B cell (primary cell): ENCODE data around the gene PNPO. TPM values are rescaled to one million over a fixed set of nuclear protein-coding genes. Genes with fewer than 3 reads are reported as not detected.
A peak's percentile ranks its signal among the peaks of the same experiment; 100 is the strongest.

ENCODE experiments used
- ATAC-seq: fragments of 200-7000 bp; cut with Tn5 transposase; one replicate; pipeline ENCODE4 v1.10.0; 2021; ENCODE audit warnings: low read depth, mild to moderate bottlenecking, moderate number of reproducible peaks, moderate library complexity
- CTCF ChIA-PET: fragments of 350-600 bp; sonication (Branson Sonifier 250); formaldehyde crosslinking; loops from one replicate; lab custom pipeline; 2021; ENCODE audit warnings: antibody characterized with exemption, inconsistent platforms; lab: Charles Lee
- POLR2A ChIA-PET: fragments of 350-600 bp; sonication (Branson Sonifier 250); formaldehyde crosslinking; loops from one replicate; lab custom pipeline; 2021; ENCODE audit warnings: antibody characterized with exemption; lab: Charles Lee
- DNase-seq: peaks from one replicate; pipeline ENCODE4 v3.0.0; 2013
- H2AFZ ChIP-seq: 2 replicates; pipeline ENCODE4 v1.6.1; 2012; ENCODE audit warnings: mild to moderate bottlenecking, low read depth, low read length; ENCODE audit not compliant: insufficient read depth, poor library complexity, severe bottlenecking
- H3K27ac ChIP-seq, 2 donors: 1 replicate in 1 of 2; 2 replicates in 1 of 2; pipeline ENCODE4 v1.5.1; 2012 to 2013; ENCODE audit warnings: low read length in 2 of 2, mild to moderate bottlenecking in 2 of 2, moderate library complexity in 1 of 2
- H3K27me3 ChIP-seq, 4 experiments: fragments of 200-600 bp in 1 of 4; sonication (generic) in 1 of 4; replicated peaks in 1 of 4; 1 replicate in 2 of 4; 2 replicates in 2 of 4; pipeline versions ENCODE4 v1.6.1 to v1.7.0; 2013 to 2016; ENCODE audit warnings: low read length in 3 of 4, mild to moderate bottlenecking in 2 of 4, mixed read lengths in 1 of 4, moderate library complexity in 1 of 4; ENCODE audit not compliant: insufficient read depth in 4 of 4, control insufficient read depth in 3 of 4; ENCODE audit errors: control extremely low read depth in 1 of 4
- H3K36me3 ChIP-seq, 2 experiments: replicated peaks in 1 of 2; 1 replicate in 1 of 2; 2 replicates in 1 of 2; pipeline versions ENCODE4 v1.6.1 to v1.7.1; 2013; ENCODE audit warnings: low read length in 1 of 2; ENCODE audit not compliant: insufficient read depth in 2 of 2, control insufficient read depth in 1 of 2; ENCODE audit errors: control extremely low read depth in 1 of 2, extremely low read depth in 1 of 2
- H3K4me1 ChIP-seq, 2 donors: fragments of 200-600 bp in 1 of 2; sonication (generic) in 1 of 2; 1 replicate in 1 of 2; 2 replicates in 1 of 2; pipeline versions ENCODE4 v1.5.1 to v1.6.1; 2013 to 2017; ENCODE audit warnings: low read length in 2 of 2; ENCODE audit not compliant: control insufficient read depth in 2 of 2, insufficient read depth in 2 of 2
- H3K4me2 ChIP-seq: replicated peaks from 2 replicates; pipeline ENCODE3; 2012; ENCODE audit warnings: mild to moderate bottlenecking, low read depth, low read length; ENCODE audit not compliant: poor library complexity, severe bottlenecking
- H3K4me3 ChIP-seq, 5 experiments: fragments of 200-600 bp in 1 of 5; sonication (generic) in 1 of 5; 1 replicate in 3 of 5; 2 replicates in 2 of 5; pipeline versions ENCODE4 v1.5.1 to v1.7.0; 2011 to 2016; ENCODE audit warnings: low read length in 4 of 5, mild to moderate bottlenecking in 4 of 5, low read depth in 2 of 5, control low read depth in 1 of 5, moderate library complexity in 1 of 5; ENCODE audit not compliant: insufficient read depth in 1 of 5; ENCODE audit errors: control extremely low read depth in 1 of 5, extremely low read depth in 1 of 5
- H3K79me2 ChIP-seq: fragments of 200-600 bp; sonication (generic); one replicate; pipeline ENCODE4 v1.6.0; 2016; ENCODE audit warnings: low read length; ENCODE audit not compliant: control insufficient read depth, insufficient read depth
- H3K9ac ChIP-seq: fragments of 200-600 bp; sonication (generic); 2 replicates; pipeline ENCODE4 v1.6.1; 2017; ENCODE audit warnings: mild to moderate bottlenecking, low read length, moderate library complexity
- H3K9me3 ChIP-seq, 3 donors: one replicate each; pipeline versions ENCODE4 v1.6.1 to v1.7.1; 2013; ENCODE audit warnings: low read length in 2 of 3; ENCODE audit not compliant: control insufficient read depth in 2 of 3, insufficient read depth in 1 of 3; ENCODE audit errors: control extremely low read depth in 1 of 3
- H4K20me1 ChIP-seq: 2 replicates; pipeline ENCODE4 v1.6.0; 2012; ENCODE audit warnings: mild to moderate bottlenecking, low read length; ENCODE audit not compliant: insufficient read depth, control insufficient read depth, poor library complexity, severe bottlenecking
- H3K27ac Mint-ChIP-seq: one replicate; pipeline ENCODE4 v1.8.0; 2021; ENCODE audit warnings: mixed read lengths
- H3K27me3 Mint-ChIP-seq: one replicate; pipeline ENCODE4 v1.8.0; 2021; ENCODE audit warnings: mixed read lengths
- H3K4me1 Mint-ChIP-seq: one replicate; pipeline ENCODE4 v1.8.0; 2021; ENCODE audit warnings: mixed read lengths
- H3K4me3 Mint-ChIP-seq: one replicate; pipeline ENCODE4 v1.8.0; 2021; ENCODE audit warnings: mixed read lengths
- H3K9me3 Mint-ChIP-seq: one replicate; pipeline ENCODE4 v1.8.0; 2022; ENCODE audit warnings: mixed read lengths; ENCODE audit not compliant: insufficient read depth
- EZH2 ChIP-seq: IDR thresholded peaks from 2 replicates; pipeline ENCODE4 v1.6.1; 2012; ENCODE audit warnings: borderline replicate concordance, low read depth, mild to moderate bottlenecking, moderate library complexity, low read length; ENCODE audit not compliant: insufficient read depth, poor library complexity, severe bottlenecking
- WGBS: methylation state at CpG from one replicate; pipeline ENCODE4 v1.1.5; 2013; ENCODE audit warnings: missing lambda C conversion rate; ENCODE audit not compliant: insufficient coverage; 5-methylcytosine and 5-hydroxymethylcytosine counted together
- intact Hi-C: fragments of 100-400 bp; cut with micrococcal nuclease; formaldehyde crosslinking; loops from one replicate; pipeline ENCODE4 v1.10.0; 2022
- polyA plus RNA-seq: library from polyadenylated mRNA; depleted of rRNA; stranded (reverse); fragments of >200 nt; gene quantifications from 2 replicates; pipeline ENCODE4 v1.2.3, GENCODE V29; 2012
- total RNA-seq, 2 donors: library from RNA; stranded (reverse); fragments of 120-200 nt in 1 of 2; gene quantifications; 1 replicate in 1 of 2; 2 replicates in 1 of 2; pipeline versions ENCODE4 v1.2.3 to v1.2.4, GENCODE V29; 2013 to 2022
- TF ChIP-seq, protein P1 (sequence below): fragments of 200-600 bp; IDR thresholded peaks from one replicate; pipeline ENCODE4 v1.8.0; 2022; ENCODE audit warnings: antibody characterized with exemption, mild to moderate bottlenecking

Gene PNPO
- total and polyA plus RNA-seq, 2 donors (not counting 1 experiment from before 2014, with no cell fraction given): 8.0 to 14.7 TPM

DNA sequence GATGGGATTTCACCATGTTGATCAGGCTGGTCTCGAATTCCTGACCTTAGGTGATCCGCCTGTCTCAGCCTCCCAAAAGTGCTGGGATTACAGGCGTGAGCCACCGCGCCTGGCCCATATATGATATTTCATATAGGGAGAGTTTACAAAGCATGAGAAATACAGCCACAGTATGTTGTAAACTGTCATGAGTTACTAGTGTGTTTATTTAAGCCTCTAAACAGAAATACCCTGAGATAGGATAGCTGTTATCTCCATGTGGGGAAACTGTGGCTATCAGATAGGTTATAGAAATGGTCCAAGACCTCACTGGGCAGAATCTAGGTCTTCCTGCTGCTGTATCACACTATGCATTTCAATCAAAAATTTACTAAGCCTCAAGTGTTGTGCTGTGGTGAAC is 27.5 kb downstream of the PNPO start:
- Mint-ChIP-seq H3K4me3 (no peak overlapping the region), H3K27ac (no peak overlapping the region), H3K4me1 (peaks cover 26% of the 10 kb centered on the region), H3K27me3 (no peaks in the 10 kb centered on the region), H3K9me3 (no peaks in the 10 kb centered on the region)
- Histone ChIP-seq H3K4me2 (no peak overlapping the region), H3K4me1 (peaks cover 19 to 28% of the 10 kb centered on the region in 2 donors), H4K20me1 (no peaks in the 10 kb centered on the region), H3K27me3 (no peaks in the 10 kb centered on the region), H3K79me2 (peaks cover 25% of the 10 kb centered on the region), H3K9me3 (no peaks in the 10 kb centered on the region), H3K9ac (no peak overlapping the region), H3K36me3 (peaks cover 0 to 6% of the 10 kb centered on the region in 2 experiments), H3K27ac (no peak overlapping the region), H2AFZ (no peak overlapping the region), H3K4me3 (no peak overlapping the region)
- TF ChIP-seq, protein P1, sequence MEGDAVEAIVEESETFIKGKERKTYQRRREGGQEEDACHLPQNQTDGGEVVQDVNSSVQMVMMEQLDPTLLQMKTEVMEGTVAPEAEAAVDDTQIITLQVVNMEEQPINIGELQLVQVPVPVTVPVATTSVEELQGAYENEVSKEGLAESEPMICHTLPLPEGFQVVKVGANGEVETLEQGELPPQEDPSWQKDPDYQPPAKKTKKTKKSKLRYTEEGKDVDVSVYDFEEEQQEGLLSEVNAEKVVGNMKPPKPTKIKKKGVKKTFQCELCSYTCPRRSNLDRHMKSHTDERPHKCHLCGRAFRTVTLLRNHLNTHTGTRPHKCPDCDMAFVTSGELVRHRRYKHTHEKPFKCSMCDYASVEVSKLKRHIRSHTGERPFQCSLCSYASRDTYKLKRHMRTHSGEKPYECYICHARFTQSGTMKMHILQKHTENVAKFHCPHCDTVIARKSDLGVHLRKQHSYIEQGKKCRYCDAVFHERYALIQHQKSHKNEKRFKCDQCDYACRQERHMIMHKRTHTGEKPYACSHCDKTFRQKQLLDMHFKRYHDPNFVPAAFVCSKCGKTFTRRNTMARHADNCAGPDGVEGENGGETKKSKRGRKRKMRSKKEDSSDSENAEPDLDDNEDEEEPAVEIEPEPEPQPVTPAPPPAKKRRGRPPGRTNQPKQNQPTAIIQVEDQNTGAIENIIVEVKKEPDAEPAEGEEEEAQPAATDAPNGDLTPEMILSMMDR: no peak
- ChIA-PET CTCF (interaction anchor here (0.7 to 7.3 kb wide), 6 partner anchors 10 to 307 kb away, joined by 5 to 155 read pairs (median 10); partner anchors contain the start of genes PNPO and SCRN2), POLR2A (no interaction called here)
- 100% methylated on average over 2 of the region's 5 CpGs for WGBS
- DNase-seq: no peak
- intact Hi-C loops: no loop called here
- no peak for ATAC-seq

DNA sequence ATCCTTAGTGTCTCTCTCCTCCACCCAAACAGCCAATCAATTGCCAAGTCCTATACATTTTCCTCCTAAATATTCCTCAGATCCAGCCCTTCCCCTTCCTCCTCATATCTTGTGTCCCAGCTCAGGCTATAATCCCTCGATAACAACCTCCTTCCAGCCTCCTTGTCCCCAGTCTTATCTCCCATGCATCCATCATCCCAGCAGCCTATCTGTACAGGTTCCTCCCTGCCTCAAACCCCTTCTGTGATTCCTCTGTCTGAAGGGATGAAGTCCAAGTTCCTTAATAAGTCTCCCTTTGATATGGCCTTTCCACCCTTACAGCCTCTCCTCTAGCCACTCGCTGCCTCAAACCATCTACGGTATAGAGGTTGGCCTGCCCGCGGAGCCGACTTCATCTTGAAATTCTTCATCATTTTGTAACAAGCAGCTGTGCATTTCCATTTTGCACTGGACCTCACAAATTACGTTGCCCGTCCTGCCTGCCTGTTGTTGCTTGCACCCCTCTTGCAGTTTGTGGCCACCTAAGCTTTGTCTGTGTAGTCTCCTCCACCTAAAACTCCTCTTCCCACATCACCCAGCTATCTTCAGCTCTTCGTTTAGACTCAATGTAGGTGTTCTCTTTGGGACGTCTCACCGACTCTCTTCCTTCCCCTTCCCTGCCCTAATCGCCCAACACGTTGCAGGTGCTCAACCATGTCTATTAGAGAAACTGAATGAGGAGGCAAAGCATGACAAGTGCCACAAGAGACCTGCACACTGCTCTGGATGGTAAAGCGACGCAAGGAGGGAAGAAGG is 28.8 kb downstream of the PNPO start:
- ChIA-PET POLR2A (interaction anchor here (1.4 to 2.0 kb wide), 6 partner anchors 14 to 129 kb away, joined by 3 to 18 read pairs (median 5); partner anchors contain the start of genes PNPO, SCRN2 and SP2), CTCF (interaction anchor here (0.6 to 7.3 kb wide), 16 partner anchors 8 to 136 kb away, joined by 3 to 155 read pairs (median 8); partner anchors contain the start of genes NFE2L1, PNPO, SCRN2 and SP2)
- Histone ChIP-seq H3K27me3 (no peaks in the 10 kb centered on the region), H3K79me2 (peaks cover 25% of the 10 kb centered on the region), H3K9ac (peak overlapping the region; percentile 87), H2AFZ (peak overlapping the region; percentile 96), H4K20me1 (no peaks in the 10 kb centered on the region), H3K27ac (peak overlapping the region in 1 of 2 donors; percentile 59), H3K4me3 (peak overlapping the region; percentile 65 to 99 (median 94)), H3K4me2 (peak overlapping the region; percentile 96), H3K9me3 (no peaks in the 10 kb centered on the region), H3K36me3 (peaks cover 0 to 17% of the 10 kb centered on the region in 2 experiments), H3K4me1 (peaks cover 19 to 28% of the 10 kb centered on the region in 2 donors)
- no peak for DNase-seq
- WGBS: 72% methylated on average over 10 of the region's 15 CpGs
- intact Hi-C loops: loop anchor here (1.0 to 2.0 kb wide), 7 partner anchors 21 to 139 kb away; partner anchors contain the start of genes LRRC46, MRPL10, PNPO and SCRN2
- H3K4me1 Mint-ChIP-seq: peaks cover 26% of the 10 kb centered on the region
- TF ChIP-seq EZH2: no peak
- TF ChIP-seq, protein P1: no peak
- H3K4me3 Mint-ChIP-seq: peak overlapping the region; percentile 98
- no peak for ATAC-seq
- no peaks in the 10 kb centered on the region for H3K27me3 Mint-ChIP-seq
- H3K27ac Mint-ChIP-seq: peak overlapping the region; percentile 56
- no peaks in the 10 kb centered on the region for H3K9me3 Mint-ChIP-seq
